Esophagus (tissue), 2 donors: ENCODE results near the gene GPR183. TPM values are rescaled to one million over a fixed set of nuclear protein-coding genes. Genes with fewer than 3 reads are reported as not detected.

Source experiments
- H3K27ac ChIP-seq, 2 donors: one replicate each; pipeline ENCODE4 v1.5.1; 2013; ENCODE audit warnings: low read depth in 2 of 2, mild to moderate bottlenecking in 2 of 2, inconsistent platforms in 1 of 2, low read length in 1 of 2, moderate library complexity in 1 of 2
- H3K27me3 ChIP-seq, 2 donors: one replicate each; pipeline ENCODE4 v1.6.1; 2013; ENCODE audit warnings: low read length in 2 of 2, control low read depth in 1 of 2, mild to moderate bottlenecking in 1 of 2; ENCODE audit not compliant: insufficient read depth in 2 of 2, control insufficient read depth in 1 of 2
- H3K36me3 ChIP-seq, 2 donors: one replicate each; pipeline ENCODE4 v1.6.1; 2013; ENCODE audit warnings: low read length in 1 of 2; ENCODE audit not compliant: control insufficient read depth in 2 of 2, insufficient read depth in 2 of 2
- H3K4me1 ChIP-seq, 2 donors: one replicate each; pipeline ENCODE4 v1.6.1; 2013; ENCODE audit warnings: low read length in 1 of 2; ENCODE audit not compliant: control insufficient read depth in 2 of 2, insufficient read depth in 2 of 2
- H3K4me3 ChIP-seq, 2 donors: one replicate each; pipeline ENCODE4 v1.5.1; 2013; ENCODE audit warnings: low read length in 2 of 2, mild to moderate bottlenecking in 2 of 2, low read depth in 1 of 2, moderate library complexity in 1 of 2
- H3K9me3 ChIP-seq, 2 donors: one replicate each; pipeline ENCODE4 v1.6.1; 2013; ENCODE audit warnings: mild to moderate bottlenecking in 2 of 2, low read depth in 1 of 2, low read length in 1 of 2, moderate library complexity in 1 of 2; ENCODE audit not compliant: control insufficient read depth in 2 of 2, insufficient read depth in 1 of 2
- WGBS, 2 donors: extraction: QIAGEN DNeasy Blood & Tissue Kit; methylation state at CpG; one replicate each; pipeline ENCODE4 v1.1.7; 2013; 5-methylcytosine and 5-hydroxymethylcytosine counted together
- polyA plus RNA-seq, 2 donors: library from polyadenylated mRNA; stranded (reverse); fragments of 200-250 nt; gene quantifications; one replicate each; pipeline ENCODE4 v1.2.3, GENCODE V29; 2013
- donor health status: healthy with polysubstance abuse.
- donor health status: Bipolar disorder and iron deficiency.

Gene GPR183
- polyA plus RNA-seq, 2 donors: 1.5 to 2.2 TPM

DNA sequence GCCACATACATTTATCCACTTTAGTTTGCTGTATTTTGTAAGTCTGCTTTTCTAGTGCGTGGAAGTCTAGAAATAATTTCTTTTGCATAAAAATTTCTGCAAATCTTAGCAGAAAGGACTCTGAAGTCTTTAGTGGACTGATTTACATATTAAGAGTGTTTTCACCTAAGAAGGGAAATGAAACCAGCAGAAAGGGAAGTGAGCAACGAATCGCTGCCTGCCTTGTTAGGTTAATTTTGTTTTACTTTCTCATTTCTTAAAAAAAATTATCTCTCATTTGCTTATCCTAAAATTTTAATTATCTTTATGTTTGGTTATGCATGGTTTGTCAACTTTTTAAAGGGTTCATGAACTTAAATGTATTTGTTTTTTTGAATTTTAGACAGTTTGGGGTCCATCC, 48.3 kb downstream of the GPR183 start:
- Histone ChIP-seq H3K36me3 (peaks cover 0 to 4% of the 10 kb centered on the region in 2 donors), H3K4me1 (peaks cover 0 to 2% of the 10 kb centered on the region in 2 donors), H3K27ac (no peak overlapping the region), H3K9me3 (no peaks in the 10 kb centered on the region), H3K4me3 (no peak overlapping the region), H3K27me3 (no peaks in the 10 kb centered on the region)
- WGBS, 2 donors: 75 to 76% methylated on average over 3 of the region's 3 CpGs

DNA sequence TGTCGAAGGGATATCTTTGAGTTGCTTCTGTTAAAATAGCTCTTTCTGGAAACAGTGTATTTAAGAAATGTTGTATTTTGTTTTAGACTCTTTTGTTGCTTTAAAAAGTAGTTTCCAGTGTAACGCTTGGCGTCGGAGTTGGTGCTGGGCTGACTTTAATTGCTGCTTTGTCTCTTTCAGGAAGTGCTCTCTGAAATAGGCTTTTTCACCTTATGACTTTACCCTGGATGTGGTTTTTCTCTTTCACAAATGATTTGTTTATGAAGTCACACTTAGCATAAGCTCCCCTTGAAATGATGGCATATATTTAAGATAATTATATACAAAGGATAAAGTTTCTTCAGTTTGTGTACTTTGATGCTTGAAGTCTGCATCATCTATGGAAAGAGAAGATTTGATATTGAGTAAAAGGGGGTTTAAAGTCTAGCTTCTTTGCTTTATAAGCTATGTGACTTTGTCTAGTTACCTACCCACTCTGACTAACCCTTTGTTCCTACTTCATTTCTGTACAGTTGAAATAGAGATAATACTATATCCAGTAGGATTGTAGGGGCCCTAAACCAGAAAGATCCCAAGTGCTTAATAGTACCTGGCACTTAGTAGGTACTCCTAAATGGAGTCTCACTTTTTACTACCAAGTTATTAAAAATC, 48.9 kb downstream of the GPR183 start, which contains the start of gene GPR18:
GPR18 (minus strand) TSS at position 170 of the 651 bp plus-strand sequence. CDS start 2,507 bp downstream, outside the sequence.
- Histone ChIP-seq H3K27me3 (no peaks in the 10 kb centered on the region), H3K27ac (no peak within 1 kb of the TSS), H3K4me3 (no peak within 1 kb of the TSS), H3K4me1 (peaks cover 0 to 2% of the 10 kb centered on the region in 2 donors), H3K36me3 (peaks cover 0 to 4% of the 10 kb centered on the region in 2 donors), H3K9me3 (no peaks in the 10 kb centered on the region)
- WGBS, 2 donors: 72 to 74% methylated on average over 4 of the region's 4 CpGs

DNA sequence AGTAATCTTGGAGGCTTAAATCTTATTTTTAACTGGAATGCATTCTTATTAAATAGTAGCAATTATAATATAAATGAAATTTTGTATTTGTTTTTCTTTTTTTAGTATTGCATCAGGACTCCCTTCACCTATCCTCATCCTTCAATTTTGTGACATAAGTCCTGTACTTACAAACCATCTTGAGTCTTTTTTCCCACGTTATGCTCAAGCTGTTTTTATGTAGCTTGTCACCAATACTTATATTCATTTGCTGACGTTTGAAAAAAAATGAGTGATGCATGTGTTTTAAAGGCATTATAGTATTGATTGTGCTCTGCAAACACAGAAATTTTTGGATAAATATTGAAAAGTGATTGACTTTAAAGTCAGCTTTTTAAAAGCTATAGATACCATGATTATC, 49.9 kb downstream of the GPR183 start:
- Histone ChIP-seq H3K9me3 (no peaks in the 10 kb centered on the region), H3K27me3 (no peaks in the 10 kb centered on the region), H3K27ac (no peak overlapping the region), H3K36me3 (peaks cover 0 to 4% of the 10 kb centered on the region in 2 donors), H3K4me1 (peaks cover 0 to 2% of the 10 kb centered on the region in 2 donors), H3K4me3 (no peak overlapping the region)
- WGBS, 2 donors: 60 to 78% methylated on average over 2 of the region's 2 CpGs

DNA sequence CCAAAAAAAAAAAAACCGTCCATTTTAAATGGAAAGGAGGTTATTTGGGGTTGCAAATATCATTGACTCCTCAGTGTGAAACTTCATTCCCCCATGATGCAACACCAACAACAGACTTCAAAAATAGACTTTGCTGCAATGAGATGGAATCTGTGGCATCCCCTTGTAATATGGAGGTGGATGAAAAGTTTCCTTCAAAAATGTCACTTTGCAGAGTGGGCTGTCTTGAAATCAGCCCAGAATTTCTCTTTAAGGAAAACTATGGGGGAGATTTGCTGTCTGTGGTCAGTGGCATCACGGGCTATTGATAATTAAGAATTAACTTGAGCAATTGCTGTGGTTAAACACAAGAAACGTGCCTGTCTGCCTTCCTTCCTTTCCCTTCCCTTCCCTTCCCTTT, 50.5 kb downstream of the GPR183 start:
- Histone ChIP-seq H3K4me1 (peaks cover 0 to 2% of the 10 kb centered on the region in 2 donors), H3K9me3 (no peaks in the 10 kb centered on the region), H3K36me3 (peaks cover 0 to 4% of the 10 kb centered on the region in 2 donors), H3K27ac (no peak overlapping the region), H3K27me3 (no peaks in the 10 kb centered on the region), H3K4me3 (no peak overlapping the region)
- WGBS, 2 donors: 66 to 75% methylated on average over 3 of the region's 3 CpGs

DNA sequence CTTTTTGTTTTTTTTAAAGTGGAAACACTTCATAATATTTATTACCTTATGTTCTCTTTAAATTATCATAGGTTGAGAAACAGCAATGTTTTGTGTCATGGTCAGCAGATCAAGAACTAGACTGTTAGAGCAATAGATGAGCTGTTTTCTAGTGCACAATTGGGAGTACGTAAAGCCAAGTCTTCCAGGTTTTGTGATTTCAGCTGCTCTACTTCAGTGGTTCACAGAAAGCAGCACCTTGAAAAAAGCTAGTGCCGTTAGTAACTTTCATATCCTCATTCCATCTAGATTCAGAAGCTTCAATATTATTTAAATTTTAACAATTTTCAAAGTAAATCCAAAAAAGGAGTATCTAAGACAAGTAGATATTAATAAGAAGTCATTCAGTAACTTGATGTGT, 50.9 kb downstream of the GPR183 start:
- WGBS, 2 donors: 83 to 87% methylated on average over 2 of the region's 2 CpGs
- H3K27ac ChIP-seq: no peak overlapping the region
- no peak overlapping the region for H3K4me3 ChIP-seq
- H3K9me3 ChIP-seq: no peaks in the 10 kb centered on the region
- no peaks in the 10 kb centered on the region for H3K27me3 ChIP-seq
- peaks cover 0 to 4% of the 10 kb centered on the region in 2 donors for H3K36me3 ChIP-seq
- peaks cover 0 to 2% of the 10 kb centered on the region in 2 donors for H3K4me1 ChIP-seq

DNA sequence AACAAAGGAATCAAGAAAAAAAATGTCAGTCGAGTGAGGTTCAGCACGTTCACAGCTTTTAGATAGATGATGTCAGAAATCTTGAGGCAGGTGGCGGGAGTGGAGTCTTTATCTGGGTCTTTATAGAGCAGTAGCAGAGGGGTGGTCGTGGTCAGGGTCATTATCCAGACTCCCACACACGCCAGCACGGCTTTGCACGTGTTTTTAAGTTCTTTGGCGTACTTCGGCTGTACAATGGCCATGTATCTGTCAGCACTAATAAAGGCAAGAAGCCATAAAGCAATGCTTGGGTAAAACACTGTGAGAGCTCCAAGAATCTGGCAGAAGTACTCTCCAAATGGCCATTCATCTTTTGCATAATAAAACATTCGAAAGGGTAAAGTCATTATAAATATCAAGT, 51.9 kb downstream of the GPR183 start:
- peaks cover 0 to 2% of the 10 kb centered on the region in 2 donors for H3K4me1 ChIP-seq
- no peak overlapping the region for H3K4me3 ChIP-seq
- no peaks in the 10 kb centered on the region for H3K27me3 ChIP-seq
- H3K27ac ChIP-seq: no peak overlapping the region
- H3K36me3 ChIP-seq: peaks cover 0 to 4% of the 10 kb centered on the region in 2 donors
- 79 to 83% methylated on average over 10 of the region's 10 CpGs for WGBS, 2 donors
- H3K9me3 ChIP-seq: no peaks in the 10 kb centered on the region

DNA sequence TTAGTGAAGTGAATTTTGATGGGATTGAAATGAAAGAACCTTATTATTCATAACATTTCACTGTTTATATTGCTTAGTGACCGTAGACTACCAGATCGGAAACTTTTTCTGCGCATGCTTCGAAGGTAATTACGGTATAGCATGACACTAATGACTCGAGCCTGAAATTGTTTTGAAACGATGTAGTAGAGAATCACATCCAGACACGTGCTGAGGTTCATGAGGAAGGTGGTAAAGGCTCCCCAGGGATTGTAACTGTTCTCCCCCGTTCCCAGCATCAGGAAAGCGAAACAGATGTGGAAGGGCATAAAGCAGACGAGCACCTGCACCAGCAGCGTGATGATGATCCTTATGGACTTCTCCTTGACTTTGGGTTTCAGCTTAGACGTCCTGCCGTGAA, 52.4 kb downstream of the GPR183 start:
- Histone ChIP-seq H3K9me3 (no peaks in the 10 kb centered on the region), H3K36me3 (peaks cover 0 to 4% of the 10 kb centered on the region in 2 donors), H3K27ac (no peak overlapping the region), H3K4me1 (no peaks in the 10 kb centered on the region), H3K4me3 (no peak overlapping the region), H3K27me3 (no peaks in the 10 kb centered on the region)
- WGBS, 2 donors: 88% methylated on average over 14 of the region's 14 CpGs

DNA sequence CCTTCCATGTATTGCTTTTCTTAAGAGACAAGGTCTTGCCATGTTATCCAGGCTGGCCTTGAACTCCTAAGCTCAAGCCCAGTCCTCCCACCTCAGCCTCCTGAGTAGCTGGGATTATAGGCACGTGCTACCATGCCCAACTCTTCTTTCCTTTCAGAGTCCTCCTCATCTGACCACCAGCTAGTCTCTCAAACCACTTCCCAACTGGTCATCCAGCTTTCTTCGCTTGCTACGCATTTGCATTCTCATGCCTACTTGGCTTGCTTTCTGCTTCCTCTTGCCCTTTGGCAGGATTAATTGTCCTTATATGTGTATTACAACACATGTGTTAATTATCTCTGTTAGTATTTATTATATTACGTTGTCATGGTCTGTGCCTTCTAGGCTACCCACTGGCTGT, 55.3 kb downstream of the GPR183 start:
- Histone ChIP-seq H3K27ac (no peak overlapping the region), H3K36me3 (peaks cover 0 to 4% of the 10 kb centered on the region in 2 donors), H3K4me3 (no peak overlapping the region), H3K4me1 (no peaks in the 10 kb centered on the region), H3K27me3 (no peaks in the 10 kb centered on the region), H3K9me3 (no peaks in the 10 kb centered on the region)
- WGBS, 2 donors: 75 to 90% methylated on average over 4 of the region's 4 CpGs

DNA sequence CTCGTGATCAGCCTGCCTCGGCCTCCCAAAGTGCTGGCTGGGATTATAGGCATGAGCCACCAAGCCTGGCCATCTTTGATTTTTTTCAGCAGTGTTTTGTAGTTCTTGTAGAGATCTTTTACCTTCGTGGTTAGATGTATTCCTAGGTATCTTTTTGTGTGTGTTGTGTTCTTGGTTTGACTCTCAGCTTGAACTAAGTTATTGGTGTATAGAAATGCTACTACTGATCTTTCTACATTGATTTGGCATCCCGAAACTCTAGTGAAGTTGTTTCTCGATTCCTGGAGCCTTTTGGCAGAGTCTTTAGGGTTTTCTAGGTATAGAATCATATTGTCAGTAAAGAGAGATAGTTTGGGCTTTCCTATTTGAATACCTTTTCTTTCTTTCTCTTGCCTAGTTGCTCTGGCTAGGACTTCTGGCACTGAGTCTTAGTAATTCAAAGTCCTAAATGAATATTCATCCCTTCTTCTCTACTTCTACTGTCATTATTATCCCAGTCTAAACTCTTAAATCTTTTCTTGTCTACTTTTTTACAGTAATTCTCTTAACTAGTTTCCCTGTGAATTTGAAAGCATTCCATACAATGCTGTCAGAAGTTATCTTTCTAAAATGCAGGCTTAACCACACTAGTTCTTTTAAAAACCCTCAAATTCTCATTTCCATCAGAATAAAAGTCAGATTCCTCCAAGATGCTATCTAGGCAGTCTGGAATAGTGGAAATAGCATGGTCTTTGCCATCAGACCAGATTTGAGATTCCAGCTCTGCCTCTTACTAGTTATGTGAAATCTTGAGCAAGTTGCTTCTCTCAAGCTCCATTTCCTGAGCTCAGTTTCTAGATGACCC, 56.0 kb downstream of the GPR183 start:
- 87 to 89% methylated on average over 5 of the region's 5 CpGs for WGBS, 2 donors
- Histone ChIP-seq H3K4me1 (no peaks in the 10 kb centered on the region), H3K27me3 (no peaks in the 10 kb centered on the region), H3K4me3 (no peak overlapping the region), H3K27ac (no peak overlapping the region), H3K9me3 (no peaks in the 10 kb centered on the region), H3K36me3 (peaks cover 0 to 4% of the 10 kb centered on the region in 2 donors)
